ENCODE measurements around the gene DUSP15.
"Not testable (repeated sequence)": the region's sequence is repeated elsewhere in the genome, so short reads cannot be mapped to it uniquely, and the experiment has no call there.

Gene DUSP15

GRCh38 chr20:31839782-31840487 lies 30.4 kb downstream of the DUSP15 start:
- DNase-seq (ENCODE audit: low spot score) = no peak

- no peak for DNase-seq (ENCODE audit: low spot score)
Measured at GRCh38 chr20:31838646-31839292, 31.6 kb downstream of the DUSP15 start.

- DNase-seq (ENCODE audit: low spot score) = no peak
Measured at GRCh38 chr20:31837896-31838397, 32.4 kb downstream of the DUSP15 start.

- DNase-seq (ENCODE audit: low spot score) = no peak
Measured at GRCh38 chr20:31836853-31837608, 33.3 kb downstream of the DUSP15 start.

GRCh38 chr20:31835977-31836852 lies 34.1 kb downstream of the DUSP15 start:
- no peak for DNase-seq (ENCODE audit: low spot score)

GRCh38 chr20:31835554-31835953 lies 34.8 kb downstream of the DUSP15 start:
- DNase-seq (ENCODE audit: low spot score) = no peak

- DNase-seq (ENCODE audit: low spot score) = peak; percentile 60
Measured at GRCh38 chr20:31833931-31834521, 36.3 kb downstream of the DUSP15 start.

- peak; percentile 91 for DNase-seq (ENCODE audit: low spot score)
Measured at GRCh38 chr20:31833130-31833930, 37.0 kb downstream of the DUSP15 start.

GRCh38 chr20:31831771-31832306 lies 38.5 kb downstream of the DUSP15 start:
- DNase-seq (ENCODE audit: low spot score) = no peak

GRCh38 chr20:31831211-31831610 lies 39.1 kb downstream of the DUSP15 start:
- no peak for DNase-seq (ENCODE audit: low spot score)

- no peak for DNase-seq (ENCODE audit: low spot score)
Measured at GRCh38 chr20:31830406-31830981, 39.8 kb downstream of the DUSP15 start.

- DNase-seq (ENCODE audit: low spot score) = no peak
Measured at GRCh38 chr20:31829731-31830130, 40.6 kb downstream of the DUSP15 start.

GRCh38 chr20:31828016-31828415 lies 42.3 kb downstream of the DUSP15 start:
- not testable (repeated sequence) for DNase-seq (ENCODE audit: low spot score)

GRCh38 chr20:31827059-31827458 lies 43.3 kb downstream of the DUSP15 start:
- DNase-seq (ENCODE audit: low spot score) = no peak

GRCh38 chr20:31826074-31826473 lies 44.3 kb downstream of the DUSP15 start:
- DNase-seq (ENCODE audit: low spot score) = no peak

- no peak for DNase-seq (ENCODE audit: low spot score)
Measured at GRCh38 chr20:31824554-31825313, 45.6 kb downstream of the DUSP15 start.

- DNase-seq (ENCODE audit: low spot score) = no peak
Measured at GRCh38 chr20:31824125-31824485, 46.2 kb downstream of the DUSP15 start.

- DNase-seq (ENCODE audit: low spot score) = no peak
Measured at GRCh38 chr20:31823360-31824124, 46.8 kb downstream of the DUSP15 start.
